ENCODE data around the gene GTF2A1L. TPM values are rescaled to one million over a fixed set of nuclear protein-coding genes. Genes with fewer than 3 reads are reported as not detected.
"Not testable (repeated sequence)": the region's sequence is repeated elsewhere in the genome, so short reads cannot be mapped to it uniquely, and the experiment has no call there.

Gene GTF2A1L
- polyA plus RNA-seq, 2 of the 4 experiments (the other 2 are of a cell fraction), result not detected

DNA sequence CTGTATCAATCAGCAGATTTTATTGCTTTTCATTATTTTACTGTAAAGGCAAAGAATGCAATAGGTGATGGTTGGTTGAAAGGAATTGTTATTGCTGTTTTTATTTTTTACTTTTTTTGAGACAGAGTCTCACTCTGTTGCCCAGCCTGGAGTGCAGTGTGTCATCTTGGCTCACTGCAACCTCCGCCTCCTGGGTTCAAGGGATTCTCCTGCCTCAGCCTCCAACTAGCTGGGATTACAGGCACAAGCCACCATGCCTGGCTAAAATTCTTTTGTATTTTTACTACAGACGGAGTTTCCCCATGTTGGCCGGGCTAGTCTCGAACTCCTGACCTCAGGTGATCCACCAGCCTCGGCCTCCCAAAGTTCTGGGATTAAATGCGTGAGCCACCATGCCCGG lies 20.9 kb upstream of the GTF2A1L start:
- POLR2A ChIA-PET; H3K4me1 ChIP-seq; H3K4me3 ChIP-seq; ATAC-seq; CTCF ChIA-PET; DNase-seq (ENCODE audit: low read depth in 1 of 2, low spot score in 1 of 2); H3K27ac ChIP-seq; FAIRE-seq; H3K9me3 ChIP-seq; H3K4me2 ChIP-seq: not testable (repeated sequence)
- 63% methylated on average over 7 of the region's 7 CpGs for WGBS (ENCODE audit: missing lambda C conversion rate)

DNA sequence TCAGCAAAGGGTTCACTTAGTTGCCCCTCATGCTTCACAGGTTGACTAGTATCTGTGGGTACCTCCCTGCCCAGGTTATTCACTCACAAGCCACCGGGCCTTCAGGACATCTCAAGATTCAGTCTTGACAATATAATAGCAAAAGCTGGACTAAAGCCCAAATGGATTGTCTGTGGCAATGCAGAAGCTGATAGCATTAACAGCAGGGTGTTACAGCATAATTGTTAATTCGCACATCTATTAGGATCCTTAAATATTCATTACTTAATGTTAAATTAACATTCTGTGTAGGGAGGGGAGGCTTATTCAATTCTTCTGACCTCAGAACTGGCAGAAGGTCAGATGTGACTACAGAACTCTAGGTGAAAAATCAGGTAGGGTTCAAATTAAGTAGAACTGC lies 20.2 kb upstream of the GTF2A1L start:
- POLR2A ChIA-PET, result no interaction called here
- CTCF ChIA-PET, result no interaction called here
- no peak overlapping the region for H3K4me3 ChIP-seq
- DNase-seq (ENCODE audit: low read depth in 1 of 2, low spot score in 1 of 2) (no peak), ATAC-seq (no peak), FAIRE-seq (no peak)
- H3K9me3 ChIP-seq, result no peaks in the 10 kb centered on the region
- WGBS (ENCODE audit: missing lambda C conversion rate), result 48% methylated on average over 2 of the region's 2 CpGs
- H3K4me1 ChIP-seq, result no peaks in the 10 kb centered on the region
- TF ChIP-seq CTCF (IDR thresholded peaks at IDR 0.05) (no peak), HES2 (IDR thresholded peaks at IDR 0.05) (no peak), JUN (IDR thresholded peaks at IDR 0.05) (no peak), HOXA7 (CRISPR knock-in tag; IDR thresholded peaks at IDR 0.05) (no peak), ESRRA (IDR thresholded peaks at IDR 0.05; ENCODE audit: borderline replicate concordance, low read length) (no peak), HDAC2 (IDR thresholded peaks at IDR 0.05) (no peak), RAD21 (conservative IDR thresholded peaks at IDR 0.05 in 1 of 2, IDR thresholded peaks at IDR 0.05 in 1 of 2) (no peak), RNF2 (IDR thresholded peaks at IDR 0.05; ENCODE audit: borderline replicate concordance, low read depth) (no peak), FOSL2 (IDR thresholded peaks at IDR 0.05) (no peak), FOSL2 (CRISPR knock-in tag; IDR thresholded peaks at IDR 0.05) (no peak), CHD4 (IDR thresholded peaks at IDR 0.05; ENCODE audit: borderline replicate concordance) (no peak), BHLHE40 (IDR thresholded peaks at IDR 0.05; ENCODE audit: low read depth, low read length) (no peak), RCOR1 (IDR thresholded peaks at IDR 0.05; ENCODE audit: low read depth, low read length) (no peak), PHF8 (IDR thresholded peaks at IDR 0.05; ENCODE audit: borderline replicate concordance, low read depth) (no peak), E2F6 (IDR thresholded peaks at IDR 0.05; ENCODE audit: borderline replicate concordance, low read depth) (no peak), CEBPB (IDR thresholded peaks at IDR 0.05) (no peak), RFX5 (IDR thresholded peaks at IDR 0.05) (no peak)
- TF ChIP-seq, protein P1, sequence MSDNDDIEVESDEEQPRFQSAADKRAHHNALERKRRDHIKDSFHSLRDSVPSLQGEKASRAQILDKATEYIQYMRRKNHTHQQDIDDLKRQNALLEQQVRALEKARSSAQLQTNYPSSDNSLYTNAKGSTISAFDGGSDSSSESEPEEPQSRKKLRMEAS (IDR thresholded peaks at IDR 0.05), result no peak
- TF ChIP-seq, protein P2, sequence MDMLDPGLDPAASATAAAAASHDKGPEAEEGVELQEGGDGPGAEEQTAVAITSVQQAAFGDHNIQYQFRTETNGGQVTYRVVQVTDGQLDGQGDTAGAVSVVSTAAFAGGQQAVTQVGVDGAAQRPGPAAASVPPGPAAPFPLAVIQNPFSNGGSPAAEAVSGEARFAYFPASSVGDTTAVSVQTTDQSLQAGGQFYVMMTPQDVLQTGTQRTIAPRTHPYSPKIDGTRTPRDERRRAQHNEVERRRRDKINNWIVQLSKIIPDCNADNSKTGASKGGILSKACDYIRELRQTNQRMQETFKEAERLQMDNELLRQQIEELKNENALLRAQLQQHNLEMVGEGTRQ (IDR thresholded peaks at IDR 0.05), result no peak
- no peak overlapping the region for H3K27ac ChIP-seq
- H3K4me2 ChIP-seq, result no peak overlapping the region

GRCh38 chr2:48600204-48600813 lies 17.3 kb upstream of the GTF2A1L start:
- peak; percentile 43 to 71; a peak in 4 of 6 replicates for ATAC-seq
- peak in 1 of 2 experiments; percentile 46 for DNase-seq (ENCODE audit: low read depth in 1 of 2, low spot score in 1 of 2)
- WGBS (ENCODE audit: missing lambda C conversion rate), result 24% methylated on average over 4 of the region's 4 CpGs
- Histone ChIP-seq H3K9me3 (no peaks in the 10 kb centered on the region), H3K4me1 (no peaks in the 10 kb centered on the region), H3K4me3 (no peak overlapping the region), H3K27ac (no peak overlapping the region), H3K4me2 (no peak overlapping the region)
- no peak for FAIRE-seq
- ChIA-PET POLR2A (no interaction called here), CTCF (interaction anchor here (0.9 to 2.7 kb wide), 12 partner anchors 8 to 1544 kb away, joined by 3 to 15 read pairs (median 4); no protein-coding TSS in a partner anchor)
- TF ChIP-seq KDM1A (IDR thresholded peaks at IDR 0.05; ENCODE audit: low read depth), result no peak
- no peak for TF ChIP-seq EHF (CRISPR knock-in tag; IDR thresholded peaks at IDR 0.05)
- TF ChIP-seq MAFK (IDR thresholded peaks at IDR 0.05; ENCODE audit: partially characterized antibody), result no peak
- peak; percentile 53; the same call in 2 of the 3 replicates for TF ChIP-seq SMC3 (IDR thresholded peaks at IDR 0.05)
- peak; percentile 73 to 77 for TF ChIP-seq RAD21 (conservative IDR thresholded peaks at IDR 0.05 in 1 of 2, IDR thresholded peaks at IDR 0.05 in 1 of 2)
- peak; percentile 73 for TF ChIP-seq CTCF (IDR thresholded peaks at IDR 0.05)
- no peak for TF ChIP-seq CHD2 (IDR thresholded peaks at IDR 0.05; ENCODE audit: low read length, partially characterized antibody)
- no peak for TF ChIP-seq NFE2L2 (conservative IDR thresholded peaks at IDR 0.05; ENCODE audit: low read length)
